Measurements from ENCODE around the gene KCNK7.

Gene KCNK7

DNA sequence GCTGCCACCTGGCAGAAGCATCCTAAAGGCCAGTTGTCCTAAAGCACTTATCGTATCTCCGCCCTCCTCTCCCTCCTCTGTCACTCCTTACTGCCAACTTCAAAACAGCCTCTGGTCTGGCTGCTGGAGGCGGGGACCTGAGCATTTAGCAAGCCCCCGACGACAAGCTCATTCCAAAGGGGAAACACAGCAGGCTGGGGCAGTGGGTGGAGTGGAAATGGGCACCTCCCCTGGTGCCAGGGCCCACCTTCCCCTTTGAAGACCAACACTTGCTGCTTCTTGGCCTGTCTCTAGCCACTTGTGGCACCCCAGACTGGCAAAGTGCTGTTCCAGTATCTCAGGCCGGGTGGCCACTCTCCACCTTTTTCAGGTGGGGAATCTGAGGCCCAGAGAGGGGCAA is 14.8 kb upstream of the KCNK7 start:
- CTCF ChIA-PET = interaction anchor here (0.7 to 14.3 kb wide), 3 partner anchors 10 to 33 kb away, joined by 3 to 134 read pairs (median 3); partner anchors contain the start of gene KCNK7
- POLR2A ChIA-PET = no interaction called here
- TF ChIP-seq, protein P1, sequence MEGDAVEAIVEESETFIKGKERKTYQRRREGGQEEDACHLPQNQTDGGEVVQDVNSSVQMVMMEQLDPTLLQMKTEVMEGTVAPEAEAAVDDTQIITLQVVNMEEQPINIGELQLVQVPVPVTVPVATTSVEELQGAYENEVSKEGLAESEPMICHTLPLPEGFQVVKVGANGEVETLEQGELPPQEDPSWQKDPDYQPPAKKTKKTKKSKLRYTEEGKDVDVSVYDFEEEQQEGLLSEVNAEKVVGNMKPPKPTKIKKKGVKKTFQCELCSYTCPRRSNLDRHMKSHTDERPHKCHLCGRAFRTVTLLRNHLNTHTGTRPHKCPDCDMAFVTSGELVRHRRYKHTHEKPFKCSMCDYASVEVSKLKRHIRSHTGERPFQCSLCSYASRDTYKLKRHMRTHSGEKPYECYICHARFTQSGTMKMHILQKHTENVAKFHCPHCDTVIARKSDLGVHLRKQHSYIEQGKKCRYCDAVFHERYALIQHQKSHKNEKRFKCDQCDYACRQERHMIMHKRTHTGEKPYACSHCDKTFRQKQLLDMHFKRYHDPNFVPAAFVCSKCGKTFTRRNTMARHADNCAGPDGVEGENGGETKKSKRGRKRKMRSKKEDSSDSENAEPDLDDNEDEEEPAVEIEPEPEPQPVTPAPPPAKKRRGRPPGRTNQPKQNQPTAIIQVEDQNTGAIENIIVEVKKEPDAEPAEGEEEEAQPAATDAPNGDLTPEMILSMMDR (IDR thresholded peaks at IDR 0.05; ENCODE audit: insufficient read depth, low read length, missing control alignments) = no peak
- no peak for DNase-seq (ENCODE audit: low read depth, low spot score)
- H3K4me3 ChIP-seq (ENCODE audit: low read depth, low read length) = no peak overlapping the region

DNA sequence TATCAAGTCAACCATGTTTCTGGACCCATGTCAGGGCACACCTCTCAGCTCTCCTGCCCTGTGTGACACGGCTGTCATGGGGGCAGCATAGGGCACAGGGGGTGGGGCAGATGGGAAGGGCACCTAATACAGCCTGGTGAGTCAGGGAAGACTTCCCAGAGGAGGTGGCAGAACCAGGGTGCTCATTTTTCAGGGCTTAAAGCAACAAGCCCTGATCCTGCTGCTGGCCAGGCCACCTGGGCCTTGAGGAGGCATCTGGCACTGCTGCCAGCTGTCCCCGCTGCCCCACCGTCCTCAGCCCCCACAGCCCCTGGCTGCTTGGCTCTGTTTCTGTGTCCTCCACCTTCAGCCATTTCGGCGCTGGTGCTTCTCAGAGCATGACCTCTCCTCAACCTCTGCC is 14.1 kb upstream of the KCNK7 start:
- CTCF ChIA-PET = interaction anchor here (0.7 to 14.3 kb wide), 7 partner anchors 16 to 69 kb away, joined by 3 to 134 read pairs (median 4); partner anchors contain the start of genes EHBP1L1, KCNK7 and ZNRD2
- POLR2A ChIA-PET = no interaction called here

DNA sequence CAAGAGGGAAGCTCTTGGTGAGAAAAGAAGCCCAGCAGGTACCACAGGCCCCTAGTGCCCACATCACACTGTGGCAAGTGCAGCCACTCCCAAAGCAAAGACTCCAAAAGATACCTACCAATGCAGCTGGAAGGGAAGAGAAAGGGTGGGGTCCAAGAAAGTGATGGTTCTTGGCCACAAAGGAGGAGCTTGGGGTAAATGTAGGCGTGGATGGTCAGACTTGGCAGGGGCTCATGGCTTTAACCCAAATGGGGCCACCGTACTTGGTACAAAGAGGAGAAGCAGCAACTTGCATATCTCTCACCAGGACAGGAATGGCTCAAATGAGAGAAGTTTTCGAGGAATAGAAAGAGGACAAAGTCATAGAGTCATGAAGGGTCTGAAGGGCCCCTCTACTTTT is 13.6 kb upstream of the KCNK7 start:
- TF ChIP-seq, protein P1 (IDR thresholded peaks at IDR 0.05; ENCODE audit: insufficient read depth, low read length, missing control alignments) = no peak
- DNase-seq (ENCODE audit: low read depth, low spot score) = no peak
- ChIA-PET POLR2A (no interaction called here), CTCF (interaction anchor here (0.7 to 14.3 kb wide), 7 partner anchors 15 to 68 kb away, joined by 3 to 134 read pairs (median 4); partner anchors contain the start of genes EHBP1L1, KCNK7 and ZNRD2)
- no peak overlapping the region for H3K4me3 ChIP-seq (ENCODE audit: low read depth, low read length)

More for the DNA sequence above, 14.1 kb upstream of the KCNK7 start:
- no peak overlapping the region for H3K4me3 ChIP-seq (ENCODE audit: low read depth, low read length)
- DNase-seq (ENCODE audit: low read depth, low spot score) = no peak
- TF ChIP-seq, protein P1 (IDR thresholded peaks at IDR 0.05; ENCODE audit: insufficient read depth, low read length, missing control alignments) = no peak

DNA sequence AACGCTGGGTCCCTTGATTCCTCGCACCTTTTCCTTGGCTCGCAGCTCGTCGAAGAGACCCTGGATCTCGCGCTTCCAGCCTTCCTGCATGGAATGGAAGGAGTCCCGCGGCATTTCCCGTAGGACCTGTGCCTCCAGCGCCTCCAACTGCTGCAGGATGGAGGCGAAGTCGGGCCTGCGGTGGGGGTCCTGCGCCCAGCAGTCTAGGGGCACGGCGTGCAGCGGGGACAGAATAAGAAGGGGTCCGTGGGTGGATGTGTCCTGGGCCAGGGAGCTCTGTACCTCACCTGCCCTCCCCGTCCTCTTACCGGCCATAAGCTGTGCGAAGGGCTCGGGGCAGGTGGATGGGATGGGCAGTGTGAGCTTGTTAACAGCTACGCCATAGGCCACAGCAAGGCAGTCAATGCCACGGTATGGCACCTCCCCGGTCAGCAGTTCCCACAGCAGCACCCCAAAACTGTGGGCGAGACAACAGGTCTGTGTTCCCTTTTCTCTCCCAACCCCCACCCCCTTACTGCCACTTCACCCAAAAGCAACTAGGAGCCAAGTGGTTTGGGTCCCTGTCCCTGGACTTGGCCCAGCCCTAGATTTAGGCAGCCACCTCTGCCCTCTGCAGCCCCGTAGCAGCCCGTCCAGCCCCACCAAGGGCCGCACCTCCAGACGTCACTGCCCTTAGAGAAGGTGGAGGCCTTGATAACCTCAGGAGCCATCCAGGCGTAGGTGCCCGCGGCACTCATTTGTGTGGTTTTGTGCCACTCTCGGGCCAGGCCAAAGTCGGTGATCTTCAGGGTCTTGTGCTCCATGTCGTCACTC is 12.2 kb upstream of the KCNK7 start:
- H3K4me3 ChIP-seq (ENCODE audit: low read depth, low read length) = peak overlapping the region; percentile 40
- CTCF ChIA-PET = interaction anchor here (1.3 to 14.3 kb wide), 4 partner anchors 14 to 67 kb away, joined by 3 to 134 read pairs (median 12); partner anchors contain the start of genes EHBP1L1 and KCNK7
- POLR2A ChIA-PET = interaction anchor here (0.8 to 1.1 kb wide), 2 partner anchors 15 to 24 kb away, joined by 4 to 5 read pairs; no protein-coding TSS in a partner anchor
- DNase-seq (ENCODE audit: low read depth, low spot score) = no peak
- TF ChIP-seq, protein P1 (IDR thresholded peaks at IDR 0.05; ENCODE audit: insufficient read depth, low read length, missing control alignments) = no peak

DNA sequence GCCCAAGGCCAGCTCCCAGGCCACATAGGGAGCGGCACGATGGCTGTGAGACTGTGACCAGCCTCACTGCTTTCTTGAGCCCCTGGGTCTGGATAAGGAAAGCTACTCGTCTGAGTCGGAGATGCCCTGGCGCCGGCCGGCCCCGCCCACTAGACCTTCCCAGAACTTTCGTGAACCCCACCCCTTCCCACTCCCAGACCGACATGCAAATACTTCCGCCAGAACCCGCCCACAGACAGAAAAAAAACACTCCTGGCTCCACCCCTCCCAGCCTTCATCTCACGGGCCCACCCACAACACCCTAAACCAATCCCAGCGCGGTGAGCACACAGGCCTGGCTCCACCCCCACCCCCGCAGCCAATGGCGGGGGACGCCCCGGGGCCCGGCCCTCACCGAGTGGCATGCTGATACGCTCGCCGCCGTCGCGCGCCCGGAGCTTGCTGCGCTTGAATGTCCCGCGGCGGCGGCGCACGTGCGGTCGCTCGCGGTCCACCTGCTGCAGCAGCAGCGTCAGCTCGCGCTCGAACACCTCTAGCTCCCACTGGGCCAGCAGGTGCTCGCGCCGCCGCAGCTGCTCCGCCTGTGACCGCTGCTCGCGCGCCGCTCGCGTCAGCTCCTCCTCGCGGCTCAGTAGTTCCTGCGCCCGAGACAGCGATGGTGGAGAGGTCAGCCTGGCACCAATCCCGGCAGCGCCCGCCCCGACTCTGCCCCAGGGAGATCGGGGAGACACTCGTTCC is 11.4 kb upstream of the KCNK7 start:
- H3K4me3 ChIP-seq (ENCODE audit: low read depth, low read length) = peak overlapping the region; percentile 40
- ChIA-PET CTCF (interaction anchor here (1.3 to 14.3 kb wide), 3 partner anchors 13 to 66 kb away, joined by 3 to 134 read pairs (median 18); partner anchors contain the start of gene KCNK7), POLR2A (interaction anchor here (0.7 to 1.1 kb wide), 3 partner anchors 8 to 23 kb away, joined by 3 to 5 read pairs (median 4); partner anchors contain the start of gene PCNX3)
- TF ChIP-seq, protein P1 (IDR thresholded peaks at IDR 0.05; ENCODE audit: insufficient read depth, low read length, missing control alignments) = no peak
- peak; percentile 59 for DNase-seq (ENCODE audit: low read depth, low spot score)
